HG03378 (cell line): ENCODE results near the gene SRRM3.
"Not testable (repeated sequence)": the region's sequence is repeated elsewhere in the genome, so short reads cannot be mapped to it uniquely, and the experiment has no call there.

Source experiments
- ATAC-seq: cut with Tn5 transposase; IDR thresholded peaks from one replicate; pipeline ENCODE4 v1.9.1; 2021; ENCODE audit warnings: mild to moderate bottlenecking, moderate library complexity; ENCODE audit not compliant: unreplicated experiment

SRRM3 gene

GRCh38 chr7:76226878-76227423 lies 25.3 kb downstream of the SRRM3 start:
- not testable (repeated sequence) for ATAC-seq

GRCh38 chr7:76230214-76230613 lies 28.5 kb downstream of the SRRM3 start:
- no peak for ATAC-seq

GRCh38 chr7:76231071-76231470 lies 29.4 kb downstream of the SRRM3 start:
- no peak for ATAC-seq

GRCh38 chr7:76231583-76231982 lies 29.9 kb downstream of the SRRM3 start:
- ATAC-seq = no peak

GRCh38 chr7:76232698-76233097 lies 31.0 kb downstream of the SRRM3 start:
- ATAC-seq = no peak

GRCh38 chr7:76233538-76234281 lies 32.0 kb downstream of the SRRM3 start:
- no peak for ATAC-seq

GRCh38 chr7:76234282-76234584 lies 32.5 kb downstream of the SRRM3 start:
- no peak for ATAC-seq

- ATAC-seq = no peak
Observed at GRCh38 chr7:76234931-76235441, 33.3 kb downstream of the SRRM3 start.

GRCh38 chr7:76236224-76236623 lies 34.5 kb downstream of the SRRM3 start:
- ATAC-seq = no peak

- no peak for ATAC-seq
Observed at GRCh38 chr7:76238326-76238725, 36.6 kb downstream of the SRRM3 start.

- no peak for ATAC-seq
Observed at GRCh38 chr7:76241141-76241540, 39.4 kb downstream of the SRRM3 start.

- not testable (repeated sequence) for ATAC-seq
Observed at GRCh38 chr7:76242517-76243063, 40.9 kb downstream of the SRRM3 start.

GRCh38 chr7:76244781-76245391 lies 43.2 kb downstream of the SRRM3 start:
- no peak for ATAC-seq

- ATAC-seq = no peak
Observed at GRCh38 chr7:76246804-76247389, 45.2 kb downstream of the SRRM3 start.

GRCh38 chr7:76247938-76248337 lies 46.2 kb downstream of the SRRM3 start:
- ATAC-seq = no peak

- no peak for ATAC-seq
Observed at GRCh38 chr7:76252021-76252420, 50.3 kb downstream of the SRRM3 start.

- no peak for ATAC-seq
Observed at GRCh38 chr7:76254781-76255180, 53.1 kb downstream of the SRRM3 start.

- ATAC-seq = no peak
Observed at GRCh38 chr7:76257973-76258372, 56.3 kb downstream of the SRRM3 start.

- no peak for ATAC-seq
Observed at GRCh38 chr7:76259124-76260093, 57.7 kb downstream of the SRRM3 start.

- no peak for ATAC-seq
Observed at GRCh38 chr7:76260171-76260703, 58.5 kb downstream of the SRRM3 start.
